Thoracic aorta (tissue), 2 donors: ENCODE data around the gene MAP1B. TPM values are rescaled to one million over a fixed set of nuclear protein-coding genes. Genes with fewer than 3 reads are reported as not detected.

Experiments used
- ATAC-seq: fragments of 150-250 bp; one replicate; pipeline ENCODE4 v1.8.0; 2017; ENCODE audit warnings: low read depth; ENCODE audit not compliant: insufficient number of reproducible peaks, low FRiP score
- DNase-seq: peaks from one replicate; pipeline ENCODE4 v3.0.0-alpha.2; 2020; ENCODE audit warnings: low spot score
- H3K27ac ChIP-seq, 2 donors: fragments of 200-600 bp; sonication (generic); 1 replicate in 1 of 2; 2 replicates in 1 of 2; pipeline ENCODE4 v1.5.1; 2016; ENCODE audit warnings: mild to moderate bottlenecking in 2 of 2, moderate library complexity in 2 of 2
- H3K27me3 ChIP-seq: fragments of 200-600 bp; sonication (generic); replicated peaks from 2 replicates; pipeline ENCODE4 v1.6.0; 2016; ENCODE audit warnings: mild to moderate bottlenecking; ENCODE audit not compliant: insufficient read depth
- H3K36me3 ChIP-seq: fragments of 200-600 bp; sonication (generic); one replicate; pipeline ENCODE4 v1.5.1; 2016
- H3K4me1 ChIP-seq, 2 donors: fragments of 200-600 bp; sonication (generic); 1 replicate in 1 of 2; 2 replicates in 1 of 2; pipeline versions ENCODE4 v1.5.1 to v1.6.0; 2016; ENCODE audit warnings: low read depth in 2 of 2, mild to moderate bottlenecking in 1 of 2; ENCODE audit not compliant: control insufficient read depth in 1 of 2
- H3K4me3 ChIP-seq: fragments of 200-600 bp; sonication (generic); 2 replicates; pipeline ENCODE4 v1.5.1; 2016; ENCODE audit warnings: mild to moderate bottlenecking
- H3K9me3 ChIP-seq: fragments of 200-600 bp; sonication (generic); 2 replicates; pipeline ENCODE4 v1.5.1; 2016
- CTCF ChIP-seq: fragments of 200-600 bp; sonication (generic); IDR thresholded peaks from one replicate; pipeline ENCODE4 v1.5.1; 2019; ENCODE audit warnings: antibody characterized with exemption
- total RNA-seq, 2 donors: library from RNA; depleted of rRNA; stranded (reverse); fragments of >200 nt; gene quantifications; one replicate each; pipeline versions ENCODE4 v1.1.0 to v1.2.3, GENCODE V29; 2016

MAP1B gene
- total RNA-seq, 2 donors from 2014 or later = 616 to 1,045 TPM

- no peaks in the 10 kb centered on the region for H3K27me3 ChIP-seq
- H3K4me3 ChIP-seq = no peak overlapping the region
- H3K9me3 ChIP-seq = no peaks in the 10 kb centered on the region
- H3K27ac ChIP-seq = no peak overlapping the region
- no peak for DNase-seq
- H3K36me3 ChIP-seq = peaks cover 10% of the 10 kb centered on the region
- TF ChIP-seq CTCF = no peak
- no peak for ATAC-seq
- H3K4me1 ChIP-seq = peaks cover 0 to 5% of the 10 kb centered on the region in 2 donors
Observed at GRCh38 chr5:72225741-72226140, 118.5 kb downstream of the MAP1B start.

DNA sequence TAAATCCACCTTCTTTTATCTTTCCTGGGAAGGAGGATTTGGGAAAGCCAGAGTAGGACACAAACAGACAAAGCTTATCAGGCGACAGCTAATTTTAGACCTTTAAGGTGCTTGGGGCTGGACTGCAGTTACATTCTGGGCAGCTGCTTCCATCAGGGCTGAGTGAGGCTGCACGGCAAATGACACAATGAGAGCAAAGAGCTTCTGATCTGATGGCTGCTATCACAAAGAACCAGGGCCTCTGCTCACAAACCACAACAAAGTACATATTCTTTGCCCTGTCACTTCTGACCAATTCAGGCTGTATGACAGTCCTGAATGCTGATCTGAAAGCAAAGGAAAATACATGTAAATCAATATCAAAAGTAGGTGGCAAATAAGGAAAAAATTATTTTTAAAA is 119.7 kb downstream of the MAP1B start:
- DNase-seq = no peak
- Histone ChIP-seq H3K4me1 (peaks cover 0 to 6% of the 10 kb centered on the region in 2 donors), H3K27me3 (no peaks in the 10 kb centered on the region), H3K4me3 (no peak overlapping the region), H3K9me3 (no peaks in the 10 kb centered on the region), H3K36me3 (peaks cover 5% of the 10 kb centered on the region), H3K27ac (no peak overlapping the region)
- no peak for TF ChIP-seq CTCF
- no peak for ATAC-seq

- Histone ChIP-seq H3K4me1 (peaks cover 9 to 24% of the 10 kb centered on the region in 2 donors), H3K4me3 (no peak overlapping the region), H3K27ac (no peak overlapping the region), H3K36me3 (peaks cover 5% of the 10 kb centered on the region), H3K9me3 (no peaks in the 10 kb centered on the region), H3K27me3 (no peaks in the 10 kb centered on the region)
- DNase-seq (no peak), ATAC-seq (no peak)
- no peak for TF ChIP-seq CTCF
Observed at GRCh38 chr5:72228960-72229359, 121.7 kb downstream of the MAP1B start.

DNA sequence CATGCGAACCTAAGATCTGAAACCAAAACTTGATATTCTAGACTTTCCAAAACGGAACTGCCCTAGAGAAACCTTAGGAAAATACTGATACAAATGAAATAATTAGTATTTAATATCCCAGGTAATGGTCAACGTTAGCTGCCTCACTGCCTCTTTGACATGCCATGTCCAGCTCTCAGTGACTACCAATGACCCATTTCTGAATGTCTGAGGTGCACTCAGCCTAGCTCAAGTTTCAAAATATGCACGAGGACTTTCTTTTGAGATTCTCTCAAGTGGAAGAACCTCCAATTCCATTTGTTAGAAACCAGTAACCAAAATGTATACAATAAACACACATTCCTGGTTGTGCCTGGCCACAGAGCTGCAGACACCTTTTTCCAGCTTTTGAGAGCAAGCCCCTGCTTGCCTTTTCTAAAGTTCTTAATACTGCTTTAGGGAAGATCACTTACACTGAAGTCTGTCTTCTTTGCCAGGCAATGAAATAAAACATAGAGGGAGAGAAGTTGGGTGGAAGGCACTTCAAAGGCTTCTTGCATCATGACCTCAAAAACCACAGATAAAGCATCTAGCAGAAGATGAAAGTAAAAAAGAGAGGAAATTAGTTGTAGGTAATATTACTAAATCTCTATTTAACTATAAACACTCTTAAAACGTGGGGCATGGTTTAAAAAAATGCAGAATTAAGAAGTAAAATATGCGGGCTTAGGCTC is 124.9 kb downstream of the MAP1B start:
- TF ChIP-seq CTCF = no peak

GRCh38 chr5:72232838-72233237 is 125.6 kb downstream of the MAP1B start:
- H3K4me3 ChIP-seq = no peak overlapping the region
- H3K36me3 ChIP-seq = no peaks in the 10 kb centered on the region
- DNase-seq = no peak
- H3K9me3 ChIP-seq = no peaks in the 10 kb centered on the region
- no peak for ATAC-seq
- peaks cover 19 to 38% of the 10 kb centered on the region in 2 donors for H3K4me1 ChIP-seq
- H3K27ac ChIP-seq = peak overlapping the region in 1 of 2 donors; percentile 7
- H3K27me3 ChIP-seq = no peaks in the 10 kb centered on the region
- no peak for TF ChIP-seq CTCF

More for the DNA sequence above, 124.9 kb downstream of the MAP1B start:
- H3K4me1 ChIP-seq = peaks cover 19 to 38% of the 10 kb centered on the region in 2 donors
- DNase-seq = no peak
- peak overlapping the region in 1 of 2 donors; percentile 7 for H3K27ac ChIP-seq
- H3K9me3 ChIP-seq = no peaks in the 10 kb centered on the region
- no peak overlapping the region for H3K4me3 ChIP-seq
- no peaks in the 10 kb centered on the region for H3K36me3 ChIP-seq
- no peaks in the 10 kb centered on the region for H3K27me3 ChIP-seq
- no peak for ATAC-seq
